Measurements from ENCODE around the gene PRKCE.

DNA sequence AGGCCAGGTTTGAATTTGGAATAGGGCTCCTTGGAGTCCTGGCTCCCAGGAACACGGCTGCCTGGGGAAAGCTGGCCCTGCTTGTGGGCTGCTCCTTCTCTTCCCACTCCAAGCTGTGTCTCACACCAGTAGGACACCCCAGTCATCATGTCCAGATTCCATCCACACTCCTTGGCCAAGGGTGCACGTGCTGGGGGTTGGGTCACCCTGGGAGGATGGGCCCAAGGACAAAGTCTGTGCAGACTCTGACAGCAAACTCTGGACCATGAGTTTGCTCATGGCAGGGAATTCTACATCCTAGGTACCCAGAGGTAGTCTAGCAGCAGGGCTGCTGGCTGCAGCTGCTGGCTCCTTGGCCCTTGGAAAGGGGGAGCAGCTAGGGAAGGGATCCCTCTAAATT lies 543.4 kb downstream of the PRKCE start:
- TF ChIP-seq GATA2 (IDR thresholded peaks at IDR 0.05; ENCODE audit: insufficient read depth, insufficient read length, low read depth, low read length), result no peak
- no peak for TF ChIP-seq POLR2A (IDR thresholded peaks at IDR 0.05; ENCODE audit: low read depth, low read length)
- TF ChIP-seq, protein P1, sequence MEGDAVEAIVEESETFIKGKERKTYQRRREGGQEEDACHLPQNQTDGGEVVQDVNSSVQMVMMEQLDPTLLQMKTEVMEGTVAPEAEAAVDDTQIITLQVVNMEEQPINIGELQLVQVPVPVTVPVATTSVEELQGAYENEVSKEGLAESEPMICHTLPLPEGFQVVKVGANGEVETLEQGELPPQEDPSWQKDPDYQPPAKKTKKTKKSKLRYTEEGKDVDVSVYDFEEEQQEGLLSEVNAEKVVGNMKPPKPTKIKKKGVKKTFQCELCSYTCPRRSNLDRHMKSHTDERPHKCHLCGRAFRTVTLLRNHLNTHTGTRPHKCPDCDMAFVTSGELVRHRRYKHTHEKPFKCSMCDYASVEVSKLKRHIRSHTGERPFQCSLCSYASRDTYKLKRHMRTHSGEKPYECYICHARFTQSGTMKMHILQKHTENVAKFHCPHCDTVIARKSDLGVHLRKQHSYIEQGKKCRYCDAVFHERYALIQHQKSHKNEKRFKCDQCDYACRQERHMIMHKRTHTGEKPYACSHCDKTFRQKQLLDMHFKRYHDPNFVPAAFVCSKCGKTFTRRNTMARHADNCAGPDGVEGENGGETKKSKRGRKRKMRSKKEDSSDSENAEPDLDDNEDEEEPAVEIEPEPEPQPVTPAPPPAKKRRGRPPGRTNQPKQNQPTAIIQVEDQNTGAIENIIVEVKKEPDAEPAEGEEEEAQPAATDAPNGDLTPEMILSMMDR (IDR thresholded peaks at IDR 0.05; ENCODE audit: extremely low read depth in 1 of 2, insufficient read depth in 1 of 2, low read depth in 1 of 2, low read length in 2 of 2), result no peak
- TF ChIP-seq POLR2AphosphoS5 (IDR thresholded peaks at IDR 0.05; ENCODE audit: insufficient read depth, low read depth, low read length), result no peak
- TF ChIP-seq FOS (IDR thresholded peaks at IDR 0.05; ENCODE audit: borderline replicate concordance, insufficient read depth, low read length), result no peak
- TF ChIP-seq JUN (IDR thresholded peaks at IDR 0.05; ENCODE audit: borderline replicate concordance, insufficient read depth, insufficient read length, low read depth), result no peak
- TF ChIP-seq, protein P2, sequence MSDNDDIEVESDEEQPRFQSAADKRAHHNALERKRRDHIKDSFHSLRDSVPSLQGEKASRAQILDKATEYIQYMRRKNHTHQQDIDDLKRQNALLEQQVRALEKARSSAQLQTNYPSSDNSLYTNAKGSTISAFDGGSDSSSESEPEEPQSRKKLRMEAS (IDR thresholded peaks at IDR 0.05; ENCODE audit: insufficient read depth, insufficient read length), result no peak
